Stimulated activated CD4-positive, alpha-beta T cell treated with anti-CD3 and anti-CD28 coated beads, Interleukin-15, amount 100 ng/mL, for 1 hour (primary cell): ENCODE measurements around the gene GNG14.
"Not testable (repeated sequence)": the region's sequence is repeated elsewhere in the genome, so short reads cannot be mapped to it uniquely, and the experiment has no call there.

ENCODE experiments used
- DNase-seq, 2 donors: peaks; one replicate each; pipeline ENCODE4 v3.0.0-alpha.2; 2020; ENCODE audit warnings: low read depth in 1 of 2, low spot score in 1 of 2

The GNG14 gene

GRCh38 chr19:12723641-12724426 lies 36.0 kb downstream of the GNG14 start, which contains the start of gene TNPO2:
Gene TNPO2, minus strand, starts transcription at chr19:12723932. Its CDS starts 2,955 bp downstream, at chr19:12720977.
- DNase-seq, result peak; percentile 38 to 56

GRCh38 chr19:12725612-12726011 lies 37.8 kb downstream of the GNG14 start:
- DNase-seq, result not testable (repeated sequence)

- DNase-seq, result no peak
Measured at GRCh38 chr19:12726988-12727316, 39.2 kb downstream of the GNG14 start.

- DNase-seq, result no peak
Measured at GRCh38 chr19:12727745-12728433, 40.1 kb downstream of the GNG14 start.

GRCh38 chr19:12730064-12730463 lies 42.3 kb downstream of the GNG14 start:
- no peak for DNase-seq

GRCh38 chr19:12731337-12731736 lies 43.5 kb downstream of the GNG14 start:
- no peak for DNase-seq

GRCh38 chr19:12733369-12734214 lies 45.8 kb downstream of the GNG14 start:
- peak in 1 of 2 donors; percentile 24 for DNase-seq

- peak; percentile 55 to 60 for DNase-seq
Measured at GRCh38 chr19:12736995-12737834, 49.4 kb downstream of the GNG14 start, which contains the start of gene GET3. Gene GET3, plus strand, starts transcription at chr19:12737497. Its CDS starts 9 bp downstream, at chr19:12737506.

GRCh38 chr19:12737835-12738351 lies 50.1 kb downstream of the GNG14 start:
- no peak for DNase-seq
